GM18511 (cell line): Measurements from ENCODE around the gene LYSMD4.
"Not testable (repeated sequence)": the region's sequence is repeated elsewhere in the genome, so short reads cannot be mapped to it uniquely, and the experiment has no call there.

Source experiments
- ATAC-seq: cut with Tn5 transposase; IDR thresholded peaks from one replicate; pipeline ENCODE4 v1.9.1; 2021; ENCODE audit warnings: mild to moderate bottlenecking, moderate library complexity; ENCODE audit not compliant: unreplicated experiment

Gene LYSMD4

DNA sequence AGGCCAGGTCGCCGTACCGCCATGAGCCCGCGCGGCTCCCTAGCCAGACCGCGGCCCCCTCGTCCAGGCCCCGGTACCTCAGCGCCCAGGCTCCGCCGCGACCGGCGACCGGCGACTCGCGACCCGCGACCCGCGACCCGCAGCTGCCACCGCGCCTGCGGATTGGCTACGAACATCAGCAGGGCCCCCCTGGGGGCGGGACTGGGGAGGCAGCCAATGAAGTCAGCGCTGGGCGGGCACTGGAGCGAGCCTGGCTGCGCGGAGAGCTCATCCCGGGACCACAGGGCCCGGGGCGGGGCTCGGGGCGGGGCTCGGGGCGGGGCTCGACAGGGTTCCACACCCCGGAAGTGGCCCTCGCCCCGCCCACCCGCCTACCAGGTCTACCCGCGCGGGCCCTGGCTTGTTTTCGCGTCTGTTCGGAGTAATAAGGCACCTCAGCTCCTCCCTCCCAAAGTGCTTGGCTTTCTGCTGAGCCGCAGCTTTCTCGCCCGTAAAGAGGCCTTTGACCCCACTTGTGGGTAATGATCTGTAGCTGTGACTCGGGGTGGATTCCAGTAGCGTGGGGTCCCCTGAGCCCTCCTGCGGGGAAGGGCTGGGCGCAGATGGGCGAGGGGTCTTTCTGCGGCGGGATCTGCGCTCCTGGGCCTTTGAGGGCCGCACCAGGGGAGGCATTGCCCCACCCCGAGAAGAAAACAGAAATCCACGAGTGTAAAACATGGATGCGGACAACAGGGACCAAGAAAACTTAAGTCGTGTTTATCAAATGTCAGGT lies at the start of gene LYSMD4:
Gene LYSMD4 (minus strand): TSS at position 170 of the 772 bp plus-strand sequence. CDS start 1,438 bp downstream, outside the sequence.
- ATAC-seq = peak; percentile 99

DNA sequence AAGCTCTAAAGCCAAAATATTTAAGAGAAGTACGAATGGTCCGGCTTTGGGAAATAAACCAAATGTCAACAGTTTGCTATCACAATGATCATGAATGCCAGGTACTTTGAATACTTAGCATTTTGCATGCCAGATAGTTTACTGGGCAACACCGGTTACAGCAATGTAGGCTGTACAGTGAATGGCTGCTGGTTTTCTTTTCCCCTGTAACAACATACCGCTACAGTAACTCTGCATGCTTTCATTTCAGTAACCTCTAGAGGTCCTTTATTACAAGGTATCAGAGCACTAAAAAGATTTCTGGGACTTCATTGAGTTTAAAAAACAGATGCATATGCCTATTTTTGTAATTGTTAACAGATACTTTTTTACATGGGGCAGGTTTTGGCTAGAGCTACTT lies 48.8 kb upstream of the LYSMD4 start:
- ATAC-seq = not testable (repeated sequence)

DNA sequence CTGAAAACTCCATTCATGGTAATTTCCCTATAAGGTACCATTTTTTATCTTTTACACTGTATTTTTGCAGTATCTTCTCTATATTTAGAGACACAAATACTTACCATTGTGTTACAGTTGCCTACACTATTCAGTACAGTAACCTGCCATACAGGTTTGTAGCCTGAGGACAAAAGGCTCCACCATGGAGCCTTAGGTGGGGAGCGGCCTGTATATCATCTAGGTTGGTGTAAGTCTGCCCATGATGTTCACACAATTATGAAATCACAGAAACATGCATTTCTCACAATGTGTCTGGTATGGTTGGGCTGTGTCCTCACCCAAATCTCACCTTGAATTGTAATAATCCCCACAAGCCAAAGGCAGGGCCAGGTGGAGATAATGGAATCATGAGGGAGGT lies 43.9 kb upstream of the LYSMD4 start:
- ATAC-seq = no peak

DNA sequence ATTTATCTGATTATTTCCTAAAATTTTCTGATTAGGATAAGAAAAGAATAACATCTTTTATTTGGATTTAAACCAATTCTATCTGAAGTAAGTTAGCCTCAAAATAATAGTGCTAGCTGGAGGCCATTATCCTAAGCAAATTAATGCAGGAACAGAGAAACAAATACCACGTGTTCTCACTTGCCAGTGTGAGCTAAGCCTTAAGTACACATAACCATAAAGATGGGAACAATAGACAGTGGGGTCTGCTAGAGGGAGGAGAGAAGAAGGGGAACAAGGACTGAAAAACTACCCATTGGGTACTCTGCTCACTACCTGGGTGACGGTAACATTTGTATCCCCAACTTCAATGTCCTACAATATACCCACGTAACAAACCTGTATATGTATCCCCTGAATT lies 31.3 kb upstream of the LYSMD4 start:
- ATAC-seq = no peak

DNA sequence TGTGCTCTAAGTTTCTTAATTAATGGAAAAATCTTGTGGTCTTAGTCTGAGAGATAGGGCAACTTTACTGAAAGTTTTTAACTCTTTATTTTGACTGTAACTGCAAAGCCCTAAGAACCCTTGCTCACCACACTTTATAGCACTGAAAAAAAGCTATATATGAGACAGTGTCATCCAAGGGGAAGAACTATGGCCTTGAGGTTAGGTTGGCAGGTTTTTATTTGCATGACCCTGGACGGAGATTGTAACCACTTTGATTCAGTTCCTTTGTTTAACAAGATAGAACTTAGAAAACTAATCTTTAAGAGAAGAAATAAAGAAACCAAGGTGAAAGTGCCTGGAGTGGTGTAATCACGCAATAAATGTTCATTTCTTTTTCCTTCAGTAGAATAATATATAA lies 30.6 kb upstream of the LYSMD4 start:
- ATAC-seq = no peak

DNA sequence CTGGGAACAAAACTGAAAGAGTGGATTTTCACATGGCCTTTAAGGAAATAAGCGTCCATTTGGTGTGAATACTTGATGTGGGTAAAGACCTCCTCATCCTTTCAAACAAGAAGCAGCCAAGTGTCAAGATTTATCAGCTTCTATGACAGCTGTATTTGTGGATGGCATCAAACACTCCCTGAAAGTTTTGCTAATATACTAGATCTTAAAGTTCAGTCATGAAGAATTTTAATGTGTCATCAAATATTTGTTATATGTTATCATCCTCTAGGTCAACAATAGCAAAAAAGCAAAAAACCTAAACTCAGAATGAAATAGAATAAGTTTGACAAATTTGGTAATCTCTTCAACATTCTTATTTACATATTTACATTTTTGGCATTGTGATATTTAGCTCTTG lies 29.1 kb upstream of the LYSMD4 start:
- ATAC-seq = no peak

DNA sequence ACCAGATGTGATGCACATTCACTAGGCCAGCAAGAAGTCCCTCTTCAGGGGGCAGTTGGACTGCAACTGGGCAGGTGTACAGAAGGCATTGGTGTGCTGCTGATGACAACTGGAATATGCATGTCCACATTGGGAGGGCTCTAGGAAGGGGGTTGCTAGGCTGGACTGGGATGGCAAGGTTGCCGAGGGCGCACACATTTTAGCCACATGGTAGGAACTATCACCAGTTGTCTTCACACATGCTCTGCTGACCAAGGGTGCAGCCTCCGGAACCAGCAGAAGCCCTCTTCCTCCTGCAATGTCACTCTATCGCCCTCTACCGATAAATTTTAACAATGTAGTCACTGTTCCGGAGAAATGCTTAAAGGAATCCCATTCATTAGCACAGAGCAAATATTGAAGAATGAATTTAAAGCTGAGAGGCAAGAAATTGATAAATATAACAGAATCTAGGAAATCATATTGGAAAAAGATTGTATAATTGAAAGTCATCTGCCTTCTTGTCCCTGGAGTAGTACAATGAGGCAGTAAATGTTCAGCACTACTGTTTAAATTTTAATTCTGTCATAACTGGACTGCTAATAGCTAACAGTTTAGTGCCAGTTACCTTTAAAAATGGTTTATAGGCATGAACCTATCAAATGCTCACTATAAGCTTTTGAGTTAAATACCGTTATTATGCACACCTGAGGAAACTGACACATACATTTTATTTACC lies 22.6 kb upstream of the LYSMD4 start:
- ATAC-seq = peak; percentile 94

DNA sequence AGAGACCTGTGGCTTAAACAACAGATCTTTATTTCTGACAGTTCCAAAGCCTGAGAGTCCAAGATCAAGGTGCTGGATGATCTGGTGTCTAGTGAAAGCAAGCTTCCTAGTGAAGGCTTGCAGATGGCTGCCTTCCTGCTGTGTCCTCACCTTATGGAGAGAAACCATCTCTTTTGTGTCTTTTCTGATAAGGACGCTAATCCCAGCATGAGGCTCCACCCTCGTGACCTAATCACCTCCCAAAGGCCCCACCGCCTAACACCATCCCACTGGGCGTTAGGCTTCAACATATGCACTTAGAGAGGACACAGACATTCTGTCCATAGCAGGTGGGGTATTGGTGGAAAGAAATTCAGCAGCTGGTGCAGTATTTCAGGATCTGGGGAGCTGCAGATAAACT lies 19.8 kb upstream of the LYSMD4 start:
- no peak for ATAC-seq

DNA sequence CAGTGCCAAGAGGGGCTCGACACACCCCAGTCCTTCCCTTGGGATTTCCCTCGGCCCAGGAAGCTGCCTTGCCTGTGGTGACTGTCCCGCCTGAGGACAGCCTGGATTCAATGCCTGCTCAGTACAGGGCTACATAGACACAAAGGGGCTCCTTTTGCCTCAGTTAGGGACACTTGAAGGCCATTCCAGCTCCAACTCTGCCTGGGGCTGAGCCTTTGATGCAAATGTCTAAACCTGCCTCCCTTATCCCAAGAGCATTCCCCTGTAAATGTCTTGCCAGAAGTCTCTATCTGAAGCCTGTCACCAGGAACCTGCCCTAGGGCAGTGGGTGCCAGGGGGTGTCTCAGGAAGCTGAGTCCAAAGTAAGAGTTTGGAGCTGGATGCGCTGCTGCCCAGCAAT lies 19.3 kb upstream of the LYSMD4 start:
- ATAC-seq = no peak

DNA sequence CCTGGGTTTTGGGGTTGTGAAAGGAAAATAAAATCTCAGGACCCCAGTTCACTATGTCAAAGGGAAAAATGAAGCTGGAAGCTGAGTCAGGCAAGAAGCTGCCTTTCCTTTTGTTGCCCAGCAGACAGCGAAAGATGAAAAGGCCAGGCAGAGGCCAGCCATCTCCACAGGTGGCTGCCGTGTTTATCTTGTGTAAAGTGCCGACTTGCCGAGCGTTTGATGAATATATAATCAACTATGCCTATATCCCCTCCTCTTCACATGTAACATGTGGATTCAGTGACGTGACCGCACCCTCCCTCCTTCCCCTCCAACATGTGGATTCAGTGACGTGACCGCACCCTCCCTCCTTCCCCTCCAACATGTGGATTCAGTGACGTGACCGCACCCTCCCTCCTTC lies 17.1 kb upstream of the LYSMD4 start:
- not testable (repeated sequence) for ATAC-seq

DNA sequence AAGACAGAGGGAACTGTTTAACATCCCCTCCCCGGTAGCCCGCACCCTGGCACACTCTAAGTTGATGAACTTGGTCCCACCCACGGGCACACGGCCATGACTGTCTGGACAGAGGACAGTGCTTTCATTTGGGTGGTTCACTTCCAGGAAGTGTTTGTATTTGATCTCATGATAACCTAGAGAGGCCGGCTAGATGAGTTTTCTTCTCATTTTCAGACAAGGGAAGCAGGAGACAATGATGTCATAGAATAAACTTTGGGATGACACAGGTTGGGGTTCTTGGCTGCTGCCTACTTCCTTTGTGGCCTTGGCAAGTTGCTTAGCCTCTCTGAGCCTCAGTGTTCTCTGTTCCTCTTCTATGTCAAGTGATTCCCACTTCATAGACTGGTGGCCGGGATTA lies 16.1 kb upstream of the LYSMD4 start:
- ATAC-seq = no peak

DNA sequence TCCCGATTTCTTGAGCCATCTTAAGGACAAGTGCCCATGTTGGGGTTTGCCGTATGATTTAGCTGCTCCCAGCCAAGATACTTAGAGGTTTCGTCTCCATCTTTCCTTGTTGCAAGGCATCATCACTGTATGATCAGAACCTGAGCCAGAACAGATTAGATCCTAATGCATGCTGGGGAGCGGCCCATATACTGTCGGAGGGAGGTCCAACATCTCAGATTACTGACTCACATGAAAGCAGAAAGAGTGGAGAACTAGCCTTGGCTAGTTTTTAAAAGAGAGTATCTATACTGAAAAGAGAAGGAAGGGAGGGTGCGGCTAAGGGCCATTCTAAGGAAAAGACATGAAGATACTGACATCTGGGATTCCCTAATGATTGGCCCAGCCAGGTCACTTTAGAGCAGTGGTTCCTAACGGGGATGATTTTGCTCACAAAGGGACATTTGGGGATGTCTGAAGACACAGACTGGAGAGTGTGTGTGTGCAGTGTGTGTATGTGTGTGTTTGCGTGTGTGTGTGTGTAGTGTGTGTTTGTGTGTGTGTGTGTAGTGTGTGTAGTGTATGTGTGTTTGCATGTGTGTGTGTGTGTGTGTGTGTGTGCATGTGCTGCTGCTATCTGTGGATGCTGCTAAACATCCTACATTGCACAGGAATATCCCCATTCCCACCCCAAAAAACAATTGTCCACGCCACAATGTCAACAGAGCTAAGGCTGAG lies 12.3 kb upstream of the LYSMD4 start:
- ATAC-seq = no peak

DNA sequence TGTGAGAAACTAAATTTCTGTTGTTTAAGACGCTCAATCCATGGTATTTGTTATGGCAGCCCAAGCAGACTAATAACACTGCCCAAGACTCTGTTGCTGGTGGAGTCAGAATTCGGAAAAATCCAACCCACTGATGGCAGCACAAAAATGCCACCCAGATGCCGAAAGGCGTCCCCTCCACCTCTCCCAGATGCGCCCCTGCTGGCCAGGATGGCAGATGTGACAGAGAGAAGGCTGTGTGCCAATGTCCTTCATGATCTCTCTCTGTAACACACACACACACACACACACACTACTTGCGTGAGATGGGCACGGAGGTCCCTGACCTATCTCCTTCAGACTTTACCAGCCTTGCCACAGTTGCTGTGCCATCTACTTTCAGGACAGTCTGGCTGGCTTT lies 10.9 kb upstream of the LYSMD4 start:
- no peak for ATAC-seq

DNA sequence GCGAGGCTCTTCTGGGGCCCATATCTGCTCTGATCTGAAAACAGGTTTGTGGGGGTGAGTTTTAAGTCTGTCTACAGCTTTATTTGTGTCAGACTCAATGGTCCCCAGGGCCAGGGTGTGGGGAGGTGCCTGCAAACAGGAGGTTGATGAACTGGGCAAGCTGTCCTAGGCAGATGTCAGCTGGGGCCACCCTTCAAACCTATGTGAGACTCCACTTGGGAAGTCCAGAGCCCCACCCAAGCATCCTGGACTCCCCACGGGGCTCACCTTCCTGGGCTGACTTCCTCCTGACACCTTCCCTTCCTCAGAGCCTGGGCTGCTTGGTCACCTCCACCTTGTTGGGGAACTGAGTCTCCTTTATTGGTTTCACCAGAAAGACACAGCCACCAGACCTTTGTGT lies 8.6 kb upstream of the LYSMD4 start:
- ATAC-seq = no peak

DNA sequence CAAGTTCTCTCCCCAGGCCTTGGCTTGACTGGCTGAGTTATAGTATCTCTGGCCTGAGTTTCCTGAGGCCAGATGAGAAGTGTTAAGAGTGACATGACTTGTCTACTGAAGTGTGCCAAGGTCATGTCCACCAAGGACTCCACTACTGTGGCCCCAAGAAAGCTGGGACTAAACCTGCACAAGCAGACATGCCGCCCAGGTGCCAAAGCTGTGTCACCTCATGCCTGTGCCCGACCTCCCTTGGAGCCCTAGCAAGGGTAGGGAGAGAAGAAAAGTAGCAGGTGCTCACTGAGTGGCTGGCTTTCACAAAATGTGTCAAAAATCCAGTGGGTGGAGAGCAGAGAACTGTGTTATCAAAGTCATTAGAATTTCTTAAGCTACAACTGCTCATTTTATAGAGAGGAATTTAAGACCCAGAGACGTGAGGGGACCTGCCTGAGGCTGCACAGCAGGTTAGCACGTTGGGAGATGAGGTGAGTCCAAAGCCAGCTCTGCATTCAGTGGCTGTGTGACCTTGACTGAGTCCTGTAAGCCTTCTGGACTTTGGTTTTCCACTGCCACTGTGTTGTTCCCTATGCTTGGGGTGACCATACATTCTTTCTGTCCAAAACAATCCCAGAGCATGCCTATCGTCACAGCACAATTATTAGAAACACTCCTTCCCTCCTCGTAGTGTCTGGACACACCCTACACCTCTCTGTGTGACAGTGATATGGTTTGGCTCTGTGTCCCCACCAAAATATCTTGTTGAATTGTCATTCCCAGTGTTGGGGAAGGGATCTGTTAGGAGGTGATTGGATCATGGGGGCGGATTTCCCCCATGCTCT lies 5.0 kb upstream of the LYSMD4 start:
- ATAC-seq = no peak

DNA sequence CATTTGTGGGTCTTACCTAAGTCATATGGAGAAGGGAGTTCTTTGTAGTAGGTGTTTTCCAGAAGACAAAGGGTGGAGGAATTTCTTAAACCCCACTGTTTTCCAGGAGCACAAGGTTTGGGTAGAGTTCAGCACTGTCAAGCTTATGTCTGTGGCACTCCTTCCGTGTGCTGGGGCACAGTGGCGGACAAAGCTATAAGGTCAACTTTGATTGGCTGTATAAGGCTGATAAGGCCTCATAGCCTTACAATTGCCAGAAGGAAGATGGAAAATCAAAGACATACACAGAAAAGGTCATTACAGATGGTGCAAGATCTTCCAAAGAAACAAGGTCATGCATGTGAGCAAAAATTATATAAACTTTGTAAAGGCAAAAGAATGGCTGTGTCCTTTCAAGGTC lies 3.5 kb upstream of the LYSMD4 start:
- ATAC-seq = no peak

DNA sequence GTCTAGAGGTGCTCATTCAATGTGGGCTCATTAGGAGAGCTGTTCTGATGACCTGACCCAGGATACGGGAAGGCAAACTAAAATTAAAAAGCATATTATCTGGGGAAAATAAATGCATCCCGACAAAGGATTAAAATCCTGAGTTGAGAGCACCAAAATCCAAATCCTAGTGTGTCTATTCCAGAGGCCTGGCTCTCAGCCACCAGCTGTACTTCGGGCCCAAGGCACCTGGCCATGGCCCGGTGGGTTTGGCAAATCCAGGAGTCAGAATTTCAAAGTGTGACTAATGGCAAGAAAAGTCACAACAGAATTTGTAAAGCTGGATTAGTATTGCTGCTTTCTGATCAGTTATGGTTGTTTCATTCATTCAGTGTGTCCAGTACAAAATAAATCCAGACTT lies 2.6 kb upstream of the LYSMD4 start:
- ATAC-seq = no peak

DNA sequence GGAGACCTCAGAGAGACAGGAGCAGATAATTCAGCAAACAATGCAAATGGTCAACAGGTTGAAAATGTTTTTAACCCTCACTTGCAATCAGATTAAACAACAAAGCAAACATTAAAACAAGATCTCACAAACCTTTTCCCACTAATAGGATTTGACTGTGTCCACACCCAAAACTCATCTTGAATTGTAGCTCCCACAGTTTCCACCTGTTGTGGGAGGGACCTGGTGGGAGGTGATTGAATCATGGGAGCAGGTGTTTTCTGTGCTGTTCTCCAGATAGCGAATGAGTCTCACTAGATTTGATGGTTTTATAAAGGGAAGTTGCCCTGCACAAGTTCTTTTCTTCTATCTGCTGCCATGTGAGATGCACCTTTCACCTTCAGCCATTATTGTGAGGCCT lies 1.3 kb upstream of the LYSMD4 start:
- ATAC-seq = no peak

DNA sequence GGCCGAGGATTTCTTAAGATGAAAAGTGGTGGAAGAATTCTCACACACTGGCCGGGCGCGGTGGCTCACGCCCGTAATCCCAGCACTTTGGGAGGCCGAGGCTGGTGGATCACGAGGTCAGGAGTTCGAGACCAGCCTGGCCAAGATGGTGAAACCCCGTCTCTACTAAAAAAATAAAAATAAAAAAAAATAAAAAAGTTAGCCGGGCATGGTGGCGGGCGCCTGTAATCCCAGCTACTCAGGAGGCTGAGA lies 729 bp upstream of the LYSMD4 start:
- ATAC-seq = not testable (repeated sequence)

DNA sequence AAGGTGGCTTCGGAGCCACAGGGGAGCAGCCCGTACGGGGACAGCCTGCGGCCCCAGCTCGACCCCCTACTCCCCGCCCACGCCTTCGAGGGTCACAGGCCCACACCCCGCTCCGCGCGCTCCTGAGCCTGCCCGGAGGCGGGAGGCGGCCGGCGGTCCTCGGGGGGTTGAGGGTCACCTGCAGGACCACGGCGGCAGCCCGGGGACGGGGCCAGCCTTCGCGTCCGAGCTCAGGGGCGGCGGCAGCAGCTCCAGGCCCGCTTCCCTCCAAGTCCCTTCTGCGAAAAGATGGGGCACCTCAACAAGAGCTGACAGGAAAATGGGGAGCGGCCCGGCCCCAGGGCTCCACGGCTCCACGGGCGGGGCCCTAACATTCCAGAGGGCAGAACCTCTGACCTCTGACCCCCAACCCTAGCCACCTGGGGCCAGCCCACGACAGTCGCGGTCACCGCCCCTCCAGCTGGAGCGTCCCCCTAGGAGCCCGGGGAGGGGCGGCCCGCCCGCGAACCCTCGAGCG lies 428 bp downstream of the LYSMD4 start:
- peak; percentile 27 for ATAC-seq

DNA sequence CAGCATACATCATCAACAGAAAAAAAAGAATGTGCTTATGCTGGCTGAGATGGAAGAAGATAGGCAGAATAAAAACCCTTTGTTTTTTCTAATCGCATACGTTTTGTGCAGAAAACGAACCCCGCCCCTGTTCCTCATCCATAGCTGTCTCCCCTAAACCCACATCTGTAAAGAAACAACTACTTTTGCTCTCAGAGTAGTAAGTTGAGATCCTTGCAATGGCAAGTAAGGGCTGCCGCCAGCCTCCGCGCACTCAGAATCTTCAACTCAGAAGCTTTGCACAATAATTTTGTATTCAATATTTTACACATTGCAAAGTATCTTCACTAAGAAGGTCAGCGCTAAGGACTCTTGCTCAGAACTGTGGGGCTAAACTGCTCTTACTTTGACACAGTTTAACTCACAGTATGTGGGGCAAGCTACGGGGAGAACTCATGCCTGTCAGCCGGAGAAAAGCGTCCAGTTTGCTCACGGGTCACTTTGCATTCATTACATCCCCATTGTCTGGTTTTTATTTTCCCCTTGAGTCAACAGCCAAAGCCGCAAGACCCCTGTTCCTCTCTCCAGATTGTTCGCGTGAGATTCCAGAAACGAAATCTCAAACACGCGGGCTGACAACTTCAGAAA lies 1.0 kb downstream of the LYSMD4 start:
- no peak for ATAC-seq
